Naive thymus-derived CD8-positive, alpha-beta T cell (primary cell): Measurements from ENCODE around the gene QRICH2. TPM values are rescaled to one million over a fixed set of nuclear protein-coding genes. Genes with fewer than 3 reads are reported as not detected.
A peak's percentile ranks its signal among the peaks of the same experiment; 100 is the strongest.
"Not testable (repeated sequence)": the region's sequence is repeated elsewhere in the genome, so short reads cannot be mapped to it uniquely, and the experiment has no call there.

Experiments
- ATAC-seq, 2 donors: fragments of 150-1000 bp; cut with Tn5 transposase in 1 of 2; sonication (Bioruptor Pico), chemical (Tn5 transposase) in 1 of 2; 1 replicate in 1 of 2; 2 replicates in 1 of 2; pipeline ENCODE4 v1.10.0; 2021; ENCODE audit warnings: mild to moderate bottlenecking in 2 of 2, moderate library complexity in 2 of 2
- POLR2A ChIA-PET: fragments of 350-600 bp; sonication (Branson Sonifier 250); formaldehyde crosslinking; loops from one replicate; lab custom pipeline; 2021; ENCODE audit warnings: antibody characterized with exemption; lab: Charles Lee
- DNase-seq, 10 donors: peaks; one replicate each; pipeline versions ENCODE4 v3.0.0 to v3.0.0-alpha.2; 2020 to 2022
- H3K27ac Mint-ChIP-seq, 10 donors: one replicate each; pipeline ENCODE4 v1.8.0; 2020 to 2022; ENCODE audit warnings: mild to moderate bottlenecking in 10 of 10, mixed read lengths in 10 of 10, moderate library complexity in 4 of 10, inconsistent platforms in 1 of 10
- H3K27me3 Mint-ChIP-seq, 5 donors: one replicate each; pipeline ENCODE4 v1.8.0; 2021 to 2022; ENCODE audit warnings: mixed read lengths in 5 of 5
- H3K36me3 Mint-ChIP-seq, 3 donors: one replicate each; pipeline ENCODE4 v1.8.0; 2020 to 2022; ENCODE audit warnings: mixed read lengths in 3 of 3, mild to moderate bottlenecking in 2 of 3, inconsistent platforms in 1 of 3
- H3K4me1 Mint-ChIP-seq, 4 donors: one replicate each; pipeline ENCODE4 v1.8.0; 2021 to 2022; ENCODE audit warnings: mixed read lengths in 4 of 4
- H3K4me3 Mint-ChIP-seq, 10 donors: one replicate each; pipeline ENCODE4 v1.8.0; 2020 to 2022; ENCODE audit warnings: mild to moderate bottlenecking in 10 of 10, mixed read lengths in 10 of 10, moderate library complexity in 6 of 10, inconsistent platforms in 1 of 10
- H3K9me3 Mint-ChIP-seq, 9 donors: one replicate each; pipeline ENCODE4 v1.8.0; 2020 to 2022; ENCODE audit warnings: mixed read lengths in 9 of 9, mild to moderate bottlenecking in 3 of 9, inconsistent platforms in 1 of 9, moderate library complexity in 1 of 9
- polyA plus RNA-seq, 3 donors: library from polyadenylated mRNA; unstranded; fragments of 300-500 nt; fragmentation: Illumina TruSeq; gene quantifications; one replicate each; pipeline ENCODE4 v1.2.3, GENCODE V29; 2021
- total RNA-seq, 8 experiments: library from RNA in 2 of 8; stranded (reverse) in 2 of 8; gene quantifications; one replicate each; pipeline ENCODE4 v1.2.3 and lab custom pipeline; 2021 to 2026

The QRICH2 gene
- total and polyA plus RNA-seq, 5 experiments from 2014 or later: 0.13 to 8.3 (median 0.59) TPM

DNA sequence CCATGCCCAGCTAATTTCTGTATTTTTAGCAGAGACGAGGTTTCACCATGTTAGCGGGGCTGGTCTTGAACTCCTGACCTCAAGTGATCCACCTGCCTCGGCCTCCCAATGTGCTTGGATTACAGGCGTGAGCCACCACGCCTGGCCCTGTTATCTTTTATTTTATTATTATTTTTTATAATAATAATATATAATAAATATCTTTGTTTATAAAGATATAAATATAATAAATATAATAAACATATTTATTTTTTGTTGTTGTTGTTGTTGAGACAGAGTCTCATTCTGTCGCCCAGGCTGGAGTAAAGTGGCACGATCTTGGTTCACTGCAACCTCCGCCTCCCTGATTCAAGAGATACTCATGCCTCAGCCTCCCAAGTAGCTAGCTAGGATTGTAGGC lies 60.8 kb downstream of the QRICH2 start:
- H3K27ac Mint-ChIP-seq: peak overlapping the region in 6 of 10 donors; percentile 7 to 96 (median 64)
- no peaks in the 10 kb centered on the region for H3K27me3 Mint-ChIP-seq
- POLR2A ChIA-PET: interaction anchor here (1.2 to 31.3 kb wide), 7 partner anchors 9 to 66 kb away, joined by 3 to 923 read pairs (median 8); partner anchors contain the start of gene UBALD2
- DNase-seq: no peak
- no peaks in the 10 kb centered on the region for H3K36me3 Mint-ChIP-seq
- no peaks in the 10 kb centered on the region for H3K9me3 Mint-ChIP-seq
- H3K4me1 Mint-ChIP-seq: peaks cover 40 to 77% (median 69%) of the 10 kb centered on the region in 4 donors
- peak overlapping the region in 1 of 10 donors; percentile 56 for H3K4me3 Mint-ChIP-seq
- no peak for ATAC-seq

DNA sequence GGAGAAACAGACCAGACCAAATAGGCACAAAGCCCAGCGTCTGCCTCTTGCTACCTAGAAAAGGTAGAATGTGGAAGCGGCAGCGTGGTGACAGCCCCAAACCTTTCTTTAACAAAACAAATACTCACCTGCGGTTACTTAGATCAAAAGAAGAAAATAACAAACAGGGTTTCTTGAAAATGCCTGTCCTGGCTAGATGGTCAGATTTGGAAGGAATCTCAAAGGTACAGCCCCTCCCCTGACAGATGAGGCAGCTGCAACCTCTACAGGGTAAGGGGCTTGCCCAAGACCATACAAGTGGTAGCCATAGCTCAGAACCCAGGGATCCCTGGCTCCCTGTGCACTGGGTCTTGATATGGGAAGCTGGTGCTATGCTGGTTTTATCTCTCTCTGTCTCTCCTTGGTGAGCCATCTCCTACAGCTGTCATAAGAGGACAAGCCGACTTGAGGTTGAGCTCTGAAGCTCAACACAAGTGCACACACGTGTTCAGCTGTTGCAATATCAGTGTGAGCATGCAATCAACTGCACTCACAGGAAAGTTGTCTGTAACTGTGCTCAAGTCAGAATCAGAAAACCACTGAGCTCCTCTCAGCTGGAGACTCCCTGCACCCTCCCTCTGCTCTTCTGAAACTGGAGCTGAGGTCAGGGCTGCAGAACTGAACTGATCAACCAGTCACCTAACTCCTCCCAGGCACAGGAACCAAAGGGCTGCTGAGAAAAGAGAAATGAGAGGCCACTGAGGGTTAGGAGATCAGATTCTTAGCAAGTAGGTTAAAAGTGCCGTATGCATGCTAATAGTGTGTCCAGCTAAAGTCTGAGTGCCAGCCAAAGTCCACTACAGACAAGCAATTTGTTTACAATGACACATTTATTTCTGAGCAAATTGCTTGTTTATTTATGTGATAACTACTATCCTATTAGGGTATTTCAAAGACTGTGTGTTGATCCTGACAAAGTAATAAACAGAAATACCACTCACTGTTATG lies 61.7 kb downstream of the QRICH2 start:
- peak overlapping the region; percentile 42 to 84 (median 70) for H3K4me3 Mint-ChIP-seq
- POLR2A ChIA-PET: interaction anchor here (1.0 to 31.3 kb wide), 13 partner anchors 8 to 111 kb away, joined by 3 to 923 read pairs (median 6); partner anchors contain the start of gene UBALD2
- peaks cover 31 to 76% (median 66%) of the 10 kb centered on the region in 4 donors for H3K4me1 Mint-ChIP-seq
- no peaks in the 10 kb centered on the region for H3K36me3 Mint-ChIP-seq
- no peaks in the 10 kb centered on the region for H3K9me3 Mint-ChIP-seq
- ATAC-seq (peak; percentile 83 to 91), DNase-seq (peak in 5 of 10 donors; percentile 24 to 69 (median 31))
- H3K27ac Mint-ChIP-seq: peak overlapping the region; percentile 70 to 96 (median 91)
- peaks cover 0 to 1% (median 0%) of the 10 kb centered on the region in 5 donors for H3K27me3 Mint-ChIP-seq

DNA sequence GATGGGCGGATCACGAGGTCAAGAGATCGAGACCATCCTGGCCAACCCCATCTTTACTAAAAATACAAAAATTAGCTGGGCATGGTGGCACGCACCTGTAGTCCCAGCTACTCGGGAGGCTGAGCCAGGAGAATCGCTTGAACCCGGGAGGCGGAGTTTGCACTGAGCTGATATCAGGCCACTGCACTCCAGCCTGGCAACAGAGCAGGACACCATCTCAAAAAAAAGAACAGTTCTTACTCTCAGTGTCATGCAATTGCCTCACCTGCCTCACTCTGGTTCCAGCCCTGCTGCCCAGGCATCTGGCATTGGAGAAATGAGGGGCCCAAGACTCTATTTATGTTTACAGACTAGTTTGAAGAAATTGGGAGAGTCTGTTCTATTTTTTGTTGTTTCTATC lies 63.4 kb downstream of the QRICH2 start:
- DNase-seq, H3K27me3 Mint-ChIP-seq, ATAC-seq, H3K9me3 Mint-ChIP-seq, H3K36me3 Mint-ChIP-seq: not testable (repeated sequence)
- Mint-ChIP-seq H3K27ac (peak overlapping the region in 7 of 10 donors; percentile 57 to 92 (median 72)), H3K4me3 (peak overlapping the region in 3 of 10 donors; percentile 24 to 84 (median 39)), H3K4me1 (peaks cover 35 to 76% (median 66%) of the 10 kb centered on the region in 4 donors)
- POLR2A ChIA-PET: interaction anchor here (0.8 to 31.3 kb wide), 4 partner anchors 19 to 110 kb away, joined by 3 to 923 read pairs (median 3); partner anchors contain the start of gene UBALD2

DNA sequence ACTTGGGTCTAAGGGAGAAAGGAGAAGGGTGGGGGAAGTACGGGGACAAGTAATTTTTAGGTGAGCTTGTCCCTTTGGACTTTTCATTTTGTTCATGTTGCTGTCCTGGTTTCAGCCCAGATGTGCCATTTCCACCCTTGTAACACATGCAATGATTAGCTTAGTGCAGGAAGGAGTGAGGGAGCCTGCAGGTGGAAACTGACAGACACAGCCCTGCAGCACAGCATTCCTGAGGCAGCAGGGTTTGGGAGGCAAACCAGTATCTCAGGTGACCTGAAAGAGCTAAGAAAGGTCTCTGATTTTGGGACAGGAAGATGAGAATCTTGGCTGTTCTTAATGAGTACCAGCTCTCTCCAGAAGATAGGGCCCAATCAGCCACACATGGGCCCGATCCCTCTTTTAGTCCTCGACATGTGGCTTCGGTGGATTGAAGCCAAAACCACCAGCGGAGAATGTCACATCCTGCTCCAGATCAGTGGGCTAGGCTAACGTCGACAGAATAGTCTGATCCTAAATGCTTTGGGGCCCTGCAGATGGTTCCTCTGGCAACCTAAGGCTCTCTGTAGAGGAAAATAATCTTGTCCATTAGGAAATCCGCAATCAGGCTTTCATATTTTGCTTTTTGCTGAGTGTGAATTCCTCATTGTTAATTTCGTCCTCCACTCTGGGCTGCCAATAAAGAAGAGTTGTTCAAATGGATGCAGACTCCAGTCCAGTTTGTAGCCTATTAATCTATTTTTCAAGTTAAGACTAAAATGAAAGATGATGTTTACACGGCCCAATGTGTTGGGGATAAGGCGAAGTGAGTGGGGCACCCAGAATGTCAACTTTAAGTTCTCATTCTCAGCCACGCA lies 64.0 kb downstream of the QRICH2 start:
- DNase-seq: peak in 3 of 10 donors; percentile 17 to 32 (median 21)
- Mint-ChIP-seq H3K9me3 (no peaks in the 10 kb centered on the region), H3K4me1 (peaks cover 35 to 76% (median 70%) of the 10 kb centered on the region in 4 donors), H3K4me3 (peak overlapping the region in 8 of 10 donors; percentile 11 to 91 (median 51)), H3K27me3 (peaks cover 0 to 9% (median 0%) of the 10 kb centered on the region in 5 donors), H3K27ac (peak overlapping the region; percentile 57 to 92 (median 78)), H3K36me3 (no peaks in the 10 kb centered on the region)
- no peak for ATAC-seq
- POLR2A ChIA-PET: interaction anchor here (0.6 to 31.3 kb wide), 6 partner anchors 20 to 60 kb away, joined by 3 to 923 read pairs (median 4); partner anchors contain the start of gene UBALD2

DNA sequence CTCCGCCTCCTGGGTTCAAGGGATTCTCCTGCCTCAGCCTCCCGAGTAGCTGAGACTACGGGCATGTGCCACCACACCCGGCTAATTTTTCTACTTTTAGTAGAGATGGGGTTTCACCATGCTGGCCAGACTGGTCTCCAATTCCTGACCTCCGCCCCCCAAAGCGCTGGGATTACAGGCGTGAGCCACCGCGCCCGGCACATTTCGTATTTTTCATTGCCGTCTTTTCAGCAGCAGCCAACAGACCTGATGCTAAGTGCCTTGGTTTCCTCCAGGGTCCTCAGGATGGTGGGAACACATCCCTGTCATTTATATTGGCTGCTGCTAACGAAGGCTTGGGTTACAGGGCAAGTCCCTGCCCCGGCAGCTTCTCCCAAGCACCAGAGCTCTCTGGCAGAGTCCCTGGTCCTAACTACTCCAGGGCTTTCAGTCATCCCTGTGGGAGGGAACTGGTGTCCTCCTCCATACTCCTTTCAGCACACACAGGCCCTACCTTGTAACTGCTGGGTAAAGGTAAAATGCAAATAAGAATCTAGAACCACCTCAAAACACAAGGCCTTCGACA lies 66.3 kb downstream of the QRICH2 start:
- H3K4me1 Mint-ChIP-seq: peaks cover 36 to 76% (median 69%) of the 10 kb centered on the region in 4 donors
- DNase-seq (no peak), ATAC-seq (no peak)
- H3K9me3 Mint-ChIP-seq: no peaks in the 10 kb centered on the region
- peaks cover 0 to 9% (median 0%) of the 10 kb centered on the region in 5 donors for H3K27me3 Mint-ChIP-seq
- peak overlapping the region in 8 of 10 donors; percentile 82 to 97 (median 92) for H3K27ac Mint-ChIP-seq
- POLR2A ChIA-PET: interaction anchor here (0.7 to 31.3 kb wide), 9 partner anchors 22 to 107 kb away, joined by 3 to 923 read pairs (median 4); partner anchors contain the start of gene UBALD2
- H3K36me3 Mint-ChIP-seq: no peaks in the 10 kb centered on the region
- H3K4me3 Mint-ChIP-seq: peak overlapping the region; percentile 86 to 96 (median 92)

DNA sequence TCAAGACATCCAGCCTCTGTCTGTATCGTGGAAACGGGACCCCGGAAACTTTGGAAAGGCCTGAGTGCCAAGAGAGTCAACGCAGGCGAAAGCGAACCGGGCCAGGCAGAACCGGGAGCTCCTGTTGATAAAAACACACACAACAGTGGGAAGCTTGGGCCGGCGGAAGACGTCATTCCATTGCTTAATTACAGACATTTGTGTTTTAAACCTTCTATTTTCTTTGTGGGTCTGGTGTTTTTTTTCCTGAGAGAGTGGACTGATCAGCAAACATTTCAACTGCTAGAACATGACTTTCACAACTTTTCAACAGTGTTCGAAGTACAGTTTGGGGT lies 66.9 kb downstream of the QRICH2 start:
- POLR2A ChIA-PET: interaction anchor here (0.7 to 31.3 kb wide), 10 partner anchors 21 to 114 kb away, joined by 3 to 923 read pairs (median 4); partner anchors contain the start of gene UBALD2
- Mint-ChIP-seq H3K4me1 (peaks cover 31 to 70% (median 63%) of the 10 kb centered on the region in 4 donors), H3K9me3 (no peaks in the 10 kb centered on the region), H3K27me3 (peaks cover 0 to 9% (median 0%) of the 10 kb centered on the region in 5 donors), H3K27ac (peak overlapping the region; percentile 82 to 97 (median 93)), H3K4me3 (peak overlapping the region; percentile 86 to 96 (median 92)), H3K36me3 (no peaks in the 10 kb centered on the region)
- no peak for DNase-seq
- ATAC-seq: no peak

DNA sequence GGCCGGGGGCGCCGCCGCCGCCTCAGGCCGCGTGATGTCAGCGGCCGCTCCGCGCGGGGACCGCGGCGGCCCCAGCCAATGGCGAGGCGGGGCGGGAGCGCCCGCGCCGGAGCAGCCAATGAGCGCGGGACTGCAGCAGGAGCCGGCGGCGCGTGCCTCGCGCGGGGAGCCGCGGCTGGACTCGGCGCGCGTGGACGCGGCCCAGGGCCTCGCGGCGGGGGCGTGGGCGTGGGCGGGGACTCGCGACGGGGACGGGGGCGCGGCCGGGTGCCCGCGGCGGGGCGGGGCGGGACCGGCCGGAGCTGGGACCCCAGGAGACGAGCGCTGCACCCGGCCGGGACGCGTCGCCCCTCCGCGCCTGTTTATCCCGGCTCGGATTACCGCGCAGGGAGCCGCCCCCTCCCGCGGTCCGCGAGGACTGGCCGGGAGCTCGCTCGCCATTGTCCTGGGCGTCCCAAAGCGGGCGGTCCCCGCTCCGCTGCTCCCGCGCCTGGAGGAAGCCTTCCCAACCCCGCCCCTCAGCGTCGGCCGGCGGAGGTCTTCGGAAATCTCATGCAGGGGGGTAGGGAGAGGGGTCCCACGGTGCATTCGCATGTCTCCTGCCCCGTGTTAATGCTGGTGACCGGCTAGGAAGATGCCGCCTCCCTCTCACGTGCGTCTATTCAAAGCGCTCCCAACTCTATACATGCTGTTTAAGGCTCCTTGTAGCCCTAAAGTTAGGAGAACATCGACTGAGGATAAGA lies 67.4 kb downstream of the QRICH2 start, which contains the start of gene RNF157:
RNF157 (minus strand) TSS at position 33 of the 743 bp plus-strand sequence. CDS start 253 bp downstream, outside the sequence.
- Mint-ChIP-seq H3K27me3 (peaks cover 0 to 9% (median 0%) of the 10 kb centered on the region in 5 donors), H3K36me3 (peaks cover 0 to 2% (median 0%) of the 10 kb centered on the region in 3 donors), H3K4me1 (peaks cover 27 to 65% (median 58%) of the 10 kb centered on the region in 4 donors), H3K27ac (peak within 1 kb of the TSS; percentile 84 to 97 (median 94)), H3K4me3 (peak within 1 kb of the TSS; percentile 86 to 96 (median 92)), H3K9me3 (no peaks in the 10 kb centered on the region)
- peak; percentile 87 to 90 for ATAC-seq
- peak; percentile 55 to 81 (median 67) for DNase-seq
- POLR2A ChIA-PET: interaction anchor here (0.7 to 31.3 kb wide), 10 partner anchors 20 to 113 kb away, joined by 3 to 923 read pairs (median 4); partner anchors contain the start of gene UBALD2

DNA sequence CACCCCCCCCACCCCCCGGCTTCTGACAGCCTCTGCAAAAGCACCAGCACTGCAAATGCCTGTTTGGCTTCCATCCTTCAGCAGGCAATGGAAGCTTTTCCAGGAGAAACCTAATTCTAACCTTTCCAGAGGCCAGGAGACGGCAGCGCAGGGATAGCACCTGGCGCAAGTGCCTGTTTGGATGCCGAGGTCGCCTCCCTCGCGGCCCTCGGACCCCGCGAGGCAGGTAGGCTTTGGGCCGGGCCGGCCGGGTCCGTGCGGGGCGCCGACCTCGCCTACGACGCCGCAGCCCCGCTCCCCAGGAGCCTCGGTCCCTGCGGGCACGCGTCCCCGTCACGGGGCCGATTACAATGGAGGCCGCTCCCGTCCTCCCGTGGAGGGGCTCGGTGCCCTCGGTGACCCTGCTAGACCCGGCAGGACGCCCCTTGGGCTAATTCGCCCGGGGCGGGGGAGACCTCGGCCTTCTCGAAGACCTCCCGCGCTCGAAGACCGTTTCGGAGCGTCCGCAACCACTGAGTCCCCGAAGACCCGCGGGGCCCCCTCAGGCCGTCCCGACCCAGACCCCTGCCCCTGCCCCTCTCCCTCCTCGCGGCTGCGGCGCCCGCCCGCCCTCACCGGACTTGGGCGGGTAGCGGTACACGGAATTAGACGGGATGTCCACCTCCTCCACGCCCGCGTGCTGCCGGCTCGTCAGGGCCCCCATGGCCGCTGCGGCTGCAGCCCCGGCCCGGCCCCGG lies 68.4 kb downstream of the QRICH2 start:
- Mint-ChIP-seq H3K9me3 (no peaks in the 10 kb centered on the region), H3K27ac (peak overlapping the region; percentile 63 to 95 (median 92)), H3K36me3 (peaks cover 0 to 2% (median 0%) of the 10 kb centered on the region in 3 donors), H3K27me3 (peaks cover 0 to 9% (median 0%) of the 10 kb centered on the region in 5 donors), H3K4me3 (peak overlapping the region; percentile 80 to 94 (median 87)), H3K4me1 (peaks cover 27 to 60% (median 55%) of the 10 kb centered on the region in 4 donors)
- POLR2A ChIA-PET: interaction anchor here (1.6 to 31.3 kb wide), 9 partner anchors 24 to 60 kb away, joined by 3 to 923 read pairs (median 7); partner anchors contain the start of gene UBALD2
- ATAC-seq (peak; percentile 16 to 17), DNase-seq (peak in 3 of 10 donors; percentile 10 to 25 (median 20))

DNA sequence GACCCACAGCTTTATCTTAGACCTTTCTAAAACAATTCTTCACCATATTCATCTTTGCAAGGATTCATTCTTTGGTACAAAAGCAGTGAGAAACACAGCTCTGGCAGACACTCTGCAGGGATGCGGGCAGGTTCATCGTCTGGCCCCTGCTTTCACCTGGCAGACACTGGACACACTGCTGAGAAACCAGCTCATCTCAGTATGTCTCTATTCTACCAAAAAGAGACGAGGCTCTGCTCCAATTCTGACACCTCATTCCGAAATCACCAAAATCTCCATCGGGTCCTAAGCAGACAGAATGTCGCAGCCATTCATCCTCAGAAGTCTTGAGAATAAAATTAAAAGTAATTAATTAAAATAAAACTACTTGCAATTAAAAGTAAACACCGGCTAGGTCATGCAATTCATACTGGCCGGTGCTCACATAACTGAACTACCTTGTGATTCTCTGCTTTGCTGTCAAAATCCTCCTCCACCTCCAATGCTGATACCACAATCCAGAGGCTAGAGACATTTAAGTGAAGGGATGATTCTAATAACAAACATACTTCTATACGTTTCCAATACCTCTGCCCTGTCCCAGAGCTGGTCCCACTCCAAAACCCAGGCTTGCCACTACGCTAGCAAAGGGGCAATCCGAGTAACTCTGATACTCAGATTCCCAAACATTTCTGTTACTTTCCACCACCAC lies 69.1 kb downstream of the QRICH2 start:
- DNase-seq (no peak), ATAC-seq (no peak)
- Mint-ChIP-seq H3K9me3 (no peaks in the 10 kb centered on the region), H3K36me3 (peaks cover 0 to 2% (median 0%) of the 10 kb centered on the region in 3 donors), H3K4me3 (peak overlapping the region; percentile 80 to 94 (median 87)), H3K27me3 (peaks cover 0 to 9% (median 0%) of the 10 kb centered on the region in 5 donors), H3K4me1 (peaks cover 23 to 58% (median 53%) of the 10 kb centered on the region in 4 donors), H3K27ac (peak overlapping the region; percentile 63 to 95 (median 92))
- POLR2A ChIA-PET: interaction anchor here (0.6 to 31.3 kb wide), 12 partner anchors 8 to 87 kb away, joined by 3 to 923 read pairs (median 6); partner anchors contain the start of gene UBALD2
